WERI-Rb-1 (cell line): Measurements from ENCODE around the gene MEN1.

Experiments used
- DNase-seq: peaks from one replicate; pipeline ENCODE4 v3.0.0-alpha.2; 2020
- H3K27ac ChIP-seq: fragments of 250-450 bp; sonication (Bioruptor Pico); 2 replicates; pipeline ENCODE4 v1.5.1; 2020; ENCODE audit warnings: mild to moderate bottlenecking, moderate library complexity
- H3K27me3 ChIP-seq: fragments of 250-450 bp; sonication (Bioruptor Pico); 2 replicates; pipeline ENCODE4 v1.5.1; 2021; ENCODE audit warnings: mild to moderate bottlenecking, low read depth, moderate library complexity; ENCODE audit not compliant: insufficient read depth, severe bottlenecking
- H3K36me3 ChIP-seq: fragments of 250-450 bp; sonication (Bioruptor Pico); 2 replicates; pipeline ENCODE4 v1.5.1; 2020; ENCODE audit warnings: mild to moderate bottlenecking, moderate library complexity
- H3K4me3 ChIP-seq: 2 replicates; pipeline ENCODE4 v1.5.1; 2011; ENCODE audit warnings: low read depth, mild to moderate bottlenecking, control low read depth, low read length
- H3K9me3 ChIP-seq: fragments of 250-450 bp; sonication (Bioruptor Pico); 2 replicates; pipeline ENCODE4 v1.5.1; 2021; ENCODE audit warnings: mild to moderate bottlenecking, moderate library complexity; ENCODE audit not compliant: severe bottlenecking
- TF ChIP-seq, protein P1 (sequence below): IDR thresholded peaks from 2 replicates; pipeline ENCODE4 v1.5.1; 2011; ENCODE audit warnings: low read depth, mild to moderate bottlenecking, control low read depth, inconsistent platforms, low read length

The MEN1 gene

DNA sequence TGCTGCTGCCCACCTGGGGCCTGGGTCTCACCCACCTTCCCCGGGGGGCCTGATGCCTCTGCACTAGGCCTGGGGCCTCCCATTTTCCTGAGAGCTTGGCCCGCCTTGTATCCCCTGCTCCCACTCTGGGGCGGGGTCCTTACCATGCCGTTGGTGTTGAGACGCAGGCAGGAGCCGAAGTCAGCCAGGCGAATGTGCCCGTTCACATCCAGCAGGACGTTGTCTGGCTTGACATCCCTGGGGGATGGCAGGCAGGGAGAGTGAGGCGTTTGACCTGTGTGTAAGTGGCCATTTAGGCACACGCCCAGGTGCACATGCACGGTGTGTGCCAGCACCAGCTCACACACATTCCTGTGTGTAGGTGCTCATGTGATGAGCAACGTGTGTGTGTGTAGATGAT is 29.0 kb upstream of the MEN1 start:
- Histone ChIP-seq H3K9me3 (no peaks in the 10 kb centered on the region), H3K27me3 (no peaks in the 10 kb centered on the region), H3K27ac (no peak overlapping the region), H3K36me3 (peaks cover 33% of the 10 kb centered on the region), H3K4me3 (no peak overlapping the region)
- TF ChIP-seq, protein P1, sequence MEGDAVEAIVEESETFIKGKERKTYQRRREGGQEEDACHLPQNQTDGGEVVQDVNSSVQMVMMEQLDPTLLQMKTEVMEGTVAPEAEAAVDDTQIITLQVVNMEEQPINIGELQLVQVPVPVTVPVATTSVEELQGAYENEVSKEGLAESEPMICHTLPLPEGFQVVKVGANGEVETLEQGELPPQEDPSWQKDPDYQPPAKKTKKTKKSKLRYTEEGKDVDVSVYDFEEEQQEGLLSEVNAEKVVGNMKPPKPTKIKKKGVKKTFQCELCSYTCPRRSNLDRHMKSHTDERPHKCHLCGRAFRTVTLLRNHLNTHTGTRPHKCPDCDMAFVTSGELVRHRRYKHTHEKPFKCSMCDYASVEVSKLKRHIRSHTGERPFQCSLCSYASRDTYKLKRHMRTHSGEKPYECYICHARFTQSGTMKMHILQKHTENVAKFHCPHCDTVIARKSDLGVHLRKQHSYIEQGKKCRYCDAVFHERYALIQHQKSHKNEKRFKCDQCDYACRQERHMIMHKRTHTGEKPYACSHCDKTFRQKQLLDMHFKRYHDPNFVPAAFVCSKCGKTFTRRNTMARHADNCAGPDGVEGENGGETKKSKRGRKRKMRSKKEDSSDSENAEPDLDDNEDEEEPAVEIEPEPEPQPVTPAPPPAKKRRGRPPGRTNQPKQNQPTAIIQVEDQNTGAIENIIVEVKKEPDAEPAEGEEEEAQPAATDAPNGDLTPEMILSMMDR, result no peak
- no peak for DNase-seq

DNA sequence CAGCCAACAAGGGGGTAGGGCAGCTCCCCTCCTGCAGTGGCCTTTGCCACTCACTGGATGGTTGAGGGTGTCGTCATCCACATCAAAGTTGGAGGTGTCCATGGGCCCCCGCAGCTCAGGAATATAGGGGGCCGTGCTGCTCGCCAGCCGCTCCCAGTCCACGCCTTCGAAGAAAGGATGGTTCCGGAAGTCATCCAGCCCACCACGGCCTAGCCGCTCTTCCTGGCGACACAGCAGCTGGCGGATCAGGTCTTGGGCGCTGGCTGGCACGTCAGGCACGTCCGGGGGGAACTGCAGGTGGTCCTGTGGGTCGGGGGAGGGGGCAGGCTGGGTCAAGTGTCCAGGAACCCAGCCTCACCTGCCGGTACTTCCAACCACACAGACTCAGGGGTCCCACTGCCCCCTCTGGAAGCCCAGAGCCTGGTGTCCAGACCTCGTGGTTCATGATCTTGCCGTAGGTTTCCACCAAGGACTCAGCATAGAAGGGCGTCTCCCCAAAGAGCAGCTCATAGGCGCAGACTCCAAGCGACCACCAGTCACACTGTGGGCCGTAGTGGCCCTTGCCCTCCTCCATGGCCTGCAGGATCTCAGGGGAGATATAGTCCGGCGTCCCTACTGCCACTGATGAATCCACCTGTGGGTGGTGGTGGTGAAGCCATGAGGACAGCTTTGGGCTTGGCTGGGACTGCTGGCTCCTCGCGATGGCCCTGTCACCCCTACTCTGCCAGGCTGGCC is 28.4 kb upstream of the MEN1 start:
- H3K4me3 ChIP-seq, result no peak overlapping the region
- no peak overlapping the region for H3K27ac ChIP-seq
- no peak for DNase-seq
- TF ChIP-seq, protein P1, result no peak
- no peaks in the 10 kb centered on the region for H3K9me3 ChIP-seq
- peaks cover 35% of the 10 kb centered on the region for H3K36me3 ChIP-seq
- no peaks in the 10 kb centered on the region for H3K27me3 ChIP-seq

DNA sequence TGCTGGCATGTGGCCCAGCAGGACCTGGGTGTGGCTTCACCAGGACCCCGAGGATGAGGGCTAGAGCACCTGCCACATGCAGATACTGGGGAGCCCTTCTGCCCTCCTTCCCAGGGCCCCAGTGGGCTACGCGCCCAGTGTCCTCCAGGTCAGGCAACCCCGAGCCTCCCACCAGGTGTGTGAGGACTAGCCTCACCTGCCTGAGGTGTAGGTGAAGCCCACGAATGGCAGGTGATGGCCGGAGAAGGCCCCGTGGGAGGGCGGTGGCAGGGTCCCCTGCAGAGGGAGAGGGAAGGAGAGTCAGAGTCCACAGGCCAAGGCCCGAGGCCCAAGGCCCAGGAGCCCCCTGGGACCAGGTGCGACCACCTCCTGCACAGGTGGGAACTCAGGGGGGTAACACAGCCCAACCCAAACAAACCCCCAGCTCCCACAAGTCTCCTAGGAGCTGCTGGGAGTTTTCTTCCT is 27.6 kb upstream of the MEN1 start:
- no peaks in the 10 kb centered on the region for H3K27me3 ChIP-seq
- no peaks in the 10 kb centered on the region for H3K9me3 ChIP-seq
- no peak overlapping the region for H3K27ac ChIP-seq
- H3K36me3 ChIP-seq, result peaks cover 40% of the 10 kb centered on the region
- no peak overlapping the region for H3K4me3 ChIP-seq
- TF ChIP-seq, protein P1, result no peak
- DNase-seq, result no peak

DNA sequence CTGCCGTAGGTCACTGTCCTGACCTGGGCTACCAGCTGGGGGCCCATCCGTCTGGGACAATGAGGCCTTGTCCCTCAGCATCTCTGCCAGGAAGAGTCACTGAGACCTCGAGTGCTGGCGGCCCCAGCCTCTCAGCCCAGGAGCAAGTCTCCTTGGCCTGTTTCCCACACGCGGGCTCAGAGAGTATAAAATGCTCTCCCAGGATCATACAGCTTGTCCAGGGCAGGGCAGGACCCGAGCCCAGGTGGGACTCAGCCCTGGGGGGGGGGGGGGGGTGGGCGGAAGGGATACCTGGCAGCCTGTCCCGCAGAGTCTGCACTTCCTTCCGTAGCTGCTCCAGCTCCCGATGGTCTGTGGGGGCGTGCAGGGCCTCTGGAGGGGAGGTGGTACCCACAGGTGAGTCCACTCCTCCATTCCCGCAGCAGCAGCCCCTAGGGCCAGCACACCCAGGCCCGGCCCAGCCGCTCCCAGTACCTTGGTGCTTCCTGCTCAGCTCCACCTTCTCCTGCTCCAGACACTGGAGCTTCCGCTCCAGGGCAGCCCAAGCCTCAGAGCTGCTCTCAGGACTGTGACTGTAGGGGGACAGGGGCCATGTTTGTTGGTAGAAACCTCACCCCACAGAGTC is 26.2 kb upstream of the MEN1 start:
- H3K36me3 ChIP-seq, result peaks cover 49% of the 10 kb centered on the region
- H3K27ac ChIP-seq, result no peak overlapping the region
- TF ChIP-seq, protein P1, result no peak
- no peak overlapping the region for H3K4me3 ChIP-seq
- no peaks in the 10 kb centered on the region for H3K9me3 ChIP-seq
- no peaks in the 10 kb centered on the region for H3K27me3 ChIP-seq
- DNase-seq, result no peak

DNA sequence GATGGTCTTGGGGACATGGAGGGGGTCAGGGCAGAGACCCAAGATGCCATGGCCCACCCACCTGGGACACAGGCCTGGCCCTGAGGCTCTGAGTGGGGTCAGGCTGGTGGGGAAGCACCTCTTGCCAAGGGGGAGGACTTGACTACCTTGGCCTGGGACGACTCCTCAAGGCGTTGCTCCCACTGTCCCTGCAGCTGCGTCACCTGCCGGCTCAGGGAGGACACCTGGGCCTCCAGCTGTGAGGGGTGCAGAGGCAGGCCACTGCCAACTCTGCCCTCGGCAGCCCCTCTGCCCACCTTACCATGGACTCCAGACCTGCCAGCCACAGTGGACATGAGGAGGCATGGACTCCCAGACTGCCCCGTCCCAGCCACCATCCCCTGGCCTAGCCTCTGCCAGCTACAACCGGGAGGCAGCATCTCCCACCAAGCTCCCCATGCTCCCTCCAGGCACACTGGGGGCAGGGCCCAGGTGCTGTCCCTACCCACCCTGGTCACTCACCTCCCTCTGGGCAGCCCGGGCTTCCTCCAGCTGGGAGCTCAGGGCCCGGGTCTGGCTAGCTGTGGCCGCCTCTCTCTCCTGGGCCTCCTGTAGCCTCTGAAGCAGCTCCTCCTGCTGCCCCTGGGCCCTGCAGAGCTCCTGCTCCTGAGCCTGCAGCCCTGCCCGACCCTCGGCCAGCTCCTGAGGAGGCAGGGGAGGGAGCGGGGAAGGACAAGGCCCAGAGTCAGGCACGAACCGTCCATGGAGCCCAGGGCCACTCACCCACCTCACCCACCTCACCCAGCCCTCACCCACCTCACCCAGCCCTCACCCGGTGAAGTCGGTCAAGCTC is 25.5 kb upstream of the MEN1 start:
- Histone ChIP-seq H3K9me3 (no peaks in the 10 kb centered on the region), H3K36me3 (peaks cover 49% of the 10 kb centered on the region)
- DNase-seq, result no peak

More for the DNA sequence above, 25.5 kb upstream of the MEN1 start:
- no peak overlapping the region for H3K4me3 ChIP-seq
- no peak overlapping the region for H3K27ac ChIP-seq
- no peaks in the 10 kb centered on the region for H3K27me3 ChIP-seq
- TF ChIP-seq, protein P1, result no peak
